ENCODE data around the gene GARRE1. TPM values are rescaled to one million over a fixed set of nuclear protein-coding genes. Genes with fewer than 3 reads are reported as not detected.

The GARRE1 gene
- polyA plus RNA-seq, 3 donors: 1.1 to 6.2 (median 2.1) TPM

DNA sequence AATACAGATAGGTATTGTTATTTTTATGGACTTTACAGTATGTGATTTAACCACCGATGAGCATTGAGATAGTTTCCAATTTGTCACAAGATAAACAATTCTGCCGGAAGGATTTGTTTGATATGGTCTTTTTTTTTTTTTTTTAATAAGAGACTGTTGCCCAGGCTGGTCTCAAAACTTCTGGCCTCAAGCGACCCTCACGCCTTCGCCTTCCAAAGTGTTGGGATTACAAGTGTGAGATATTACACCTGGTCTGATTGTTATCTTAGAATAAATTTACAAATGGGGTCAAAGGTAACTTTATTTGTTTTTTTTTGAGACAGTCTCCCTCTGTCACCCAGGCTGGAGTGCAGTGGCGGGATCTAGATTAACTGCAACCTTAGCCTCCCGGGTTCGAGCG lies 1.2 kb downstream of the GARRE1 start:
- TF ChIP-seq, protein P1, sequence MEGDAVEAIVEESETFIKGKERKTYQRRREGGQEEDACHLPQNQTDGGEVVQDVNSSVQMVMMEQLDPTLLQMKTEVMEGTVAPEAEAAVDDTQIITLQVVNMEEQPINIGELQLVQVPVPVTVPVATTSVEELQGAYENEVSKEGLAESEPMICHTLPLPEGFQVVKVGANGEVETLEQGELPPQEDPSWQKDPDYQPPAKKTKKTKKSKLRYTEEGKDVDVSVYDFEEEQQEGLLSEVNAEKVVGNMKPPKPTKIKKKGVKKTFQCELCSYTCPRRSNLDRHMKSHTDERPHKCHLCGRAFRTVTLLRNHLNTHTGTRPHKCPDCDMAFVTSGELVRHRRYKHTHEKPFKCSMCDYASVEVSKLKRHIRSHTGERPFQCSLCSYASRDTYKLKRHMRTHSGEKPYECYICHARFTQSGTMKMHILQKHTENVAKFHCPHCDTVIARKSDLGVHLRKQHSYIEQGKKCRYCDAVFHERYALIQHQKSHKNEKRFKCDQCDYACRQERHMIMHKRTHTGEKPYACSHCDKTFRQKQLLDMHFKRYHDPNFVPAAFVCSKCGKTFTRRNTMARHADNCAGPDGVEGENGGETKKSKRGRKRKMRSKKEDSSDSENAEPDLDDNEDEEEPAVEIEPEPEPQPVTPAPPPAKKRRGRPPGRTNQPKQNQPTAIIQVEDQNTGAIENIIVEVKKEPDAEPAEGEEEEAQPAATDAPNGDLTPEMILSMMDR (IDR thresholded peaks at IDR 0.05): no peak
- peaks cover 21 to 46% of the 10 kb centered on the region in 2 donors for H3K27me3 ChIP-seq (ENCODE audit: control insufficient read depth in 2 of 2, insufficient read depth in 2 of 2, low read length in 2 of 2)
- peaks cover 15% of the 10 kb centered on the region for H3K4me1 Mint-ChIP-seq
- H3K79me2 ChIP-seq (ENCODE audit: insufficient read depth, low read length): no peaks in the 10 kb centered on the region
- H3K9me3 Mint-ChIP-seq: peaks cover 0 to 13% (median 3%) of the 10 kb centered on the region in 7 donors
- H3K36me3 ChIP-seq (replicated peaks in 1 of 2; ENCODE audit: control insufficient read depth in 1 of 2, insufficient read depth in 2 of 2, low read length in 2 of 2): no peaks in the 10 kb centered on the region
- H3K27ac ChIP-seq (ENCODE audit: low read depth in 1 of 2, low read length in 2 of 2): no peak overlapping the region
- H4K20me1 ChIP-seq (ENCODE audit: insufficient read depth, low read length): peaks cover 4% of the 10 kb centered on the region
- peaks cover 0 to 6% of the 10 kb centered on the region in 2 donors for H3K36me3 Mint-ChIP-seq
- H3K4me3 ChIP-seq (replicated peaks in 1 of 3; ENCODE audit: low read depth in 2 of 3, low read length in 3 of 3): peak overlapping the region in 1 of 3 experiments; percentile 78
- H3K4me2 ChIP-seq (replicated peaks; ENCODE audit: extremely low read depth, low read length, poor library complexity, severe bottlenecking): peak overlapping the region; percentile 95
- no peaks in the 10 kb centered on the region for H3K9me3 ChIP-seq (replicated peaks in 1 of 2; ENCODE audit: control insufficient read depth in 1 of 2, insufficient read depth in 1 of 2, low read length in 2 of 2)
- 82% methylated on average over 5 of the region's 9 CpGs for WGBS (ENCODE audit: insufficient coverage)
- no peak overlapping the region for H3K9ac ChIP-seq (ENCODE audit: insufficient read depth, low read length, poor library complexity, severe bottlenecking)
- H3K27me3 Mint-ChIP-seq (ENCODE audit: low read depth in 3 of 3): peaks cover 57 to 64% (median 58%) of the 10 kb centered on the region in 3 donors
- peak overlapping the region in 1 of 7 donors; percentile 19 for H3K27ac Mint-ChIP-seq
- H3K4me1 ChIP-seq (ENCODE audit: control insufficient read depth in 1 of 2, insufficient read depth in 2 of 2, low read length in 2 of 2): peaks cover 11 to 14% of the 10 kb centered on the region in 2 donors
- intact Hi-C loops (cut with micrococcal nuclease): loop anchor here in 1 of 2 donors (10.0 kb wide), 1 partner anchor 79 kb away; no protein-coding TSS in a partner anchor
- peak overlapping the region; percentile 74 for H2AFZ ChIP-seq (ENCODE audit: insufficient read depth, low read depth, low read length, poor library complexity, severe bottlenecking)
- peak overlapping the region; percentile 69 to 86 for H3K4me3 Mint-ChIP-seq
- no peak for DNase-seq

DNA sequence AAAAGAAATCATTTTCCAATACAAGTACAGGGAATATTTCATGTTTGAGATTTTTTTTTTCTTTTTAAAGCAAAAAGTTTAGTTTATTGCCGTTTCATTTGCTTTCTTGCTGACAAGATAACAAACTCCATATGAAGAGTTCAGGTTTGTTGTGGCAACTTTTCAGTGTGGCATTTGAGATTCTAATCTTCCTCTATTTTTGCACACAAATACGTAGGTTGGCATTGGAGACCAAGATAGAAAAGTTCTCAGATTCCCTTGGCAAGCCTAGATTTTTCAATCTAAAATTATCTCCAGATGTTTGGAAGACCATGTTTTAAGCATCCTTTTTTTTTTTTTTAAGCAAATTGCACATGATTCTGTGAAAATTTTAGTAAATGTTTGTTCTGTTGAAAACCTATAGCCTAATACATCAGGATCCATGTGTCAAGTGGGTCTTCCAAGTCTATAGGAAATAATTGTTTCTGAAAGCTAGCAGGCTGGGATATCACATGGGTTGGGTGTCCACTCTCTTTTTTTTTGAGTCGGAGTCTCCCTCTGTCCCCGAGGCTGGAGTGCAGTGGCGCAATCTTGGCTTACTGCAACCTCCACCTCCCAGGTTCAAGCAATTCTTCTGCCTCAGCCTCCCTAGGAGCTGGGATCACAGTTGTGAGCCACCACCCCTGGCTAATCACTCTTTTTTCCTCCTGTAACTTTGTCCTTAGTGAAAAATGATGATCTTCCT lies 2.6 kb downstream of the GARRE1 start:
- H4K20me1 ChIP-seq (ENCODE audit: insufficient read depth, low read length): peaks cover 8% of the 10 kb centered on the region
- H3K4me1 Mint-ChIP-seq: peaks cover 15% of the 10 kb centered on the region
- TF ChIP-seq, protein P1 (IDR thresholded peaks at IDR 0.05): no peak
- peaks cover 0 to 6% of the 10 kb centered on the region in 2 donors for H3K36me3 Mint-ChIP-seq
- no peaks in the 10 kb centered on the region for H3K79me2 ChIP-seq (ENCODE audit: insufficient read depth, low read length)
- peaks cover 11 to 14% of the 10 kb centered on the region in 2 donors for H3K4me1 ChIP-seq (ENCODE audit: control insufficient read depth in 1 of 2, insufficient read depth in 2 of 2, low read length in 2 of 2)
- H3K27ac Mint-ChIP-seq: no peak overlapping the region
- peaks cover 0 to 10% (median 3%) of the 10 kb centered on the region in 7 donors for H3K9me3 Mint-ChIP-seq
- no peak overlapping the region for H2AFZ ChIP-seq (ENCODE audit: insufficient read depth, low read depth, low read length, poor library complexity, severe bottlenecking)
- H3K9ac ChIP-seq (ENCODE audit: insufficient read depth, low read length, poor library complexity, severe bottlenecking): no peak overlapping the region
- no peak overlapping the region for H3K27ac ChIP-seq (ENCODE audit: low read depth in 1 of 2, low read length in 2 of 2)
- 75% methylated on average over 2 of the region's 5 CpGs for WGBS (ENCODE audit: insufficient coverage)
- no peak overlapping the region for H3K4me3 ChIP-seq (replicated peaks in 1 of 3; ENCODE audit: low read depth in 2 of 3, low read length in 3 of 3)
- no peaks in the 10 kb centered on the region for H3K36me3 ChIP-seq (replicated peaks in 1 of 2; ENCODE audit: control insufficient read depth in 1 of 2, insufficient read depth in 2 of 2, low read length in 2 of 2)
- peak overlapping the region in 1 of 2 donors; percentile 73 for H3K4me3 Mint-ChIP-seq
- no peaks in the 10 kb centered on the region for H3K9me3 ChIP-seq (replicated peaks in 1 of 2; ENCODE audit: control insufficient read depth in 1 of 2, insufficient read depth in 1 of 2, low read length in 2 of 2)
- H3K27me3 Mint-ChIP-seq (ENCODE audit: low read depth in 3 of 3): peaks cover 59 to 67% (median 63%) of the 10 kb centered on the region in 3 donors
- H3K27me3 ChIP-seq (ENCODE audit: control insufficient read depth in 2 of 2, insufficient read depth in 2 of 2, low read length in 2 of 2): peaks cover 21 to 49% of the 10 kb centered on the region in 2 donors
- H3K4me2 ChIP-seq (replicated peaks; ENCODE audit: extremely low read depth, low read length, poor library complexity, severe bottlenecking): no peak overlapping the region
- DNase-seq: no peak
- intact Hi-C loops (cut with micrococcal nuclease): loop anchor here in 1 of 2 donors (10.0 kb wide), 1 partner anchor 78 kb away; no protein-coding TSS in a partner anchor
